ENCODE data around the gene TOR2A. TPM values are rescaled to one million over a fixed set of nuclear protein-coding genes. Genes with fewer than 3 reads are reported as not detected.
"Not testable (repeated sequence)": the region's sequence is repeated elsewhere in the genome, so short reads cannot be mapped to it uniquely, and the experiment has no call there.

TOR2A gene
- 20.5 TPM for polyA plus RNA-seq (2013, experiment 1 of 2)
- polyA plus RNA-seq (2013, experiment 2 of 2): 17.4 TPM

GRCh38 chr9:127734747-127735529 is at the start of gene TOR2A:
TSS of gene TOR2A (minus strand) at chr9:127735294. CDS start at chr9:127735270, 24 bp downstream.
- Histone ChIP-seq H3K27ac (ENCODE audit: low read depth, low read length, severe bottlenecking) (peak within 1 kb of the TSS; percentile 84), H3K36me3 (ENCODE audit: control insufficient read depth, insufficient read depth, low read length) (peaks cover 9% of the 10 kb centered on the region), H3K9me3 (ENCODE audit: control insufficient read depth, low read length) (no peaks in the 10 kb centered on the region), H3K4me1 (ENCODE audit: control insufficient read depth, insufficient read depth, low read length, poor library complexity, severe bottlenecking) (peaks cover 4% of the 10 kb centered on the region), H3K4me3 (ENCODE audit: extremely low read depth, insufficient read depth, low read length, poor library complexity, severe bottlenecking) (peak within 1 kb of the TSS; percentile 58)
- 0% methylated on average over 64 to 70 of the region's 76 CpGs for WGBS, 2 experiments (ENCODE audit: insufficient coverage in 2 of 2)

DNA sequence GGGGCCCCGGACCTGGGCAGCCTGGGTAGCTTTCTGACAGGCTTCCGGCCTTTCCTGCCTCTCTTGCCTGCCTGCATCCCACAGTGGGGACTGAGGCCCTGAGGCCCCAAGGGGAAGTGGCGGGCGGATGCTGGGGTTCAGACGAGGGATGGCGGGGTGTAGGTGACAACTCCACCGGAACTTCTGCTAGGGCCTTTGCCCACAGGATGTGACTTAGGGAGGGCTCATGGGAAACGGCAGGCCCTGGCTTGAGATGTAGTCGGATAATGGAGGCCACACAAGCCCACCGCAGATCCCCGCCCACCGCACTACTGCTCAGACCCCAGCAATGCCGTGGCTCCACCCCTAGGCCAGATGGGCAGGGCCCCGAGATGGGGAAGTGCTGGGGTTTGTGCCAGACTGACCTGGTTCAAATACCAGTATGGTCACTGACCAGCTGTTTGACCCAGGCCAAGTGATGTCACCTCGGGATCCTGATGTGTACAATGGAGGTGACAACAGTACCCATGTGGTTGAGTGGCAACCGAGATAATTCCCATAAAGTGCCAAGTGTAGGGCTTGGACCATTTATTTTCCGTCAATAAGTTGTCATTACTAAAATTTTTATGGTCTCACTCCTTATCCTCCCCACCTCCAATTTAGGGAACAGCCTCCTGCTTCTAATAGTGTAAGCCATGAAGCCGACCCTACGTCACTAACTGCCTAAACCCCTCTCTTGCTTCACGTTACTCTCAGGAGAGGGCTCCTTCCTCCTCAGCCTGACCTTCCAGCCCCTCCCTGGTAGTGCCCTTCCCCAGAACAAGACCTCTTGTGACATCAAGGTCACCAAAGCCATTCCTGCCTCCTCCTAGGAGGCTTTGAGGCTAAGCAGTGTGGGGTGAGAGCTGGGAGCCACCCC is 48.3 kb upstream of the TOR2A start:
- WGBS, 2 experiments (ENCODE audit: insufficient coverage in 2 of 2): 84 to 91% methylated on average over 13 to 17 of the region's 20 CpGs
- Histone ChIP-seq H3K27ac (ENCODE audit: low read depth, low read length, severe bottlenecking) (no peak overlapping the region), H3K4me1 (ENCODE audit: control insufficient read depth, insufficient read depth, low read length, poor library complexity, severe bottlenecking) (peaks cover 28% of the 10 kb centered on the region), H3K4me3 (ENCODE audit: extremely low read depth, insufficient read depth, low read length, poor library complexity, severe bottlenecking) (no peak overlapping the region), H3K36me3 (ENCODE audit: control insufficient read depth, insufficient read depth, low read length) (peaks cover 17% of the 10 kb centered on the region), H3K9me3 (ENCODE audit: control insufficient read depth, low read length) (no peaks in the 10 kb centered on the region)

DNA sequence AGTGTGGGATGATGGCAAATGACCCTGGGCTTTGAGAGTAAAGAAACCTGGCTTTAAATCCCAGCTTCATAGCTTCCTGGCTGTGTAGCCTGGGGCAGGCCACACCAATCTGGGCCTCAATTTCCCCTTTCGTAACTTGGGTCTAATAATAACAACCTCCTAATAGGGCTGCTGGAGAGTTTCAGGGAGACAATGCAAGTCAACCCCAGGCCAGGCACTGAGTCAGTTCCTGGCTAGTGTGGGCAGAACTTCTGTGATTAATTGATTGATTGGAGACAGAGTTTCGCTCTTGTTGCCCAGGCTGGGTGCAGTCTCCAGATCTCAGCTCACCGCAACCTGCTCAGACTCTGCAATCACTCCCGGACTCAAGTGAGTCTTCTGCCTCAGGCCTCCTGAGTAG is 46.7 kb upstream of the TOR2A start:
- WGBS, 2 experiments (ENCODE audit: insufficient coverage in 2 of 2): 94 to 97% methylated on average over 2 to 3 of the region's 4 CpGs
- Histone ChIP-seq H3K4me1 (ENCODE audit: control insufficient read depth, insufficient read depth, low read length, poor library complexity, severe bottlenecking) (peaks cover 15% of the 10 kb centered on the region), H3K9me3 (ENCODE audit: control insufficient read depth, low read length) (no peaks in the 10 kb centered on the region), H3K4me3 (ENCODE audit: extremely low read depth, insufficient read depth, low read length, poor library complexity, severe bottlenecking) (no peak overlapping the region), H3K27ac (ENCODE audit: low read depth, low read length, severe bottlenecking) (no peak overlapping the region), H3K36me3 (ENCODE audit: control insufficient read depth, insufficient read depth, low read length) (peaks cover 2% of the 10 kb centered on the region)

- H3K27ac ChIP-seq (ENCODE audit: low read depth, low read length, severe bottlenecking); H3K36me3 ChIP-seq (ENCODE audit: control insufficient read depth, insufficient read depth, low read length); H3K9me3 ChIP-seq (ENCODE audit: control insufficient read depth, low read length); H3K4me3 ChIP-seq (ENCODE audit: extremely low read depth, insufficient read depth, low read length, poor library complexity, severe bottlenecking): not testable (repeated sequence)
- H3K4me1 ChIP-seq (ENCODE audit: control insufficient read depth, insufficient read depth, low read length, poor library complexity, severe bottlenecking): peaks cover 23% of the 10 kb centered on the region
- WGBS, 2 experiments (ENCODE audit: insufficient coverage in 2 of 2): 98 to 100% methylated on average over 4 to 5 of the region's 9 CpGs
Measured at GRCh38 chr9:127780909-127781308, 45.8 kb upstream of the TOR2A start.

DNA sequence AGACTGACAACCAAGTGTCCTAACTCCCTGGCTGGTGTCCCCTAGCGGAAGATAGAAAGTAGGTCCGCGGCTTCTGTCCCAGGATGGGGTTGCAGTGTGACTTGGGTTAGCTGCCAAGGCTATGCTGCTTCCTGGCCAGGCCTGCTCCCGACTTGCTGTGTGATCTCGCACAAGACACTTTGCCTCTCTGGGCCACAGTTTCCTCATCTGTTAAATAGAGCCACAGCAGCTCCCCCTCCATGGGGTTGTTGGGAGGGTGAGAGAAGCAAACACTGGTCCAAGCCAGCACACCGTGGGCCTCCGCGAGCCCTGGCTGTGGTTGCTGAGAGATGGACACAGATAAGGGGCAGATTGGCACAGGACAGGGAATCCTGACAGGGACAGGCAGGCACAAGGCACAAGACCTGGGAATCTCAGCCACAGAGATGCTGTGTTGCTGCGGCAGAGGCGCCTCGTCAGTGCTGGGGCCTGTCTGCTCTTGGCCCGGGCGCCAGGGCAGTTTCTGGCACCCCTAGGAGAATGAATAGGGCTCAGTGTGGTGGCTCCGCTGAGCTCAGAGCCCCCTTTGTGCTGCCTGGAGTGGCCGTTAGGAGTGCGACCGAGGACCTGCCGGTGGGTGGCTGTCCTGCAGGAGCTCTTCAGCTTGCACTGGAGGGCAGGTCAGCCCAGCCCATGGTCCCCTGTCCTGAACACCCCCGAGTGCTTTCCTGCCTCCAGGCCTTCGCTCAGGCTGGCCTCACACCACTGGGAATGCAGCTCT is 45.2 kb upstream of the TOR2A start:
- Histone ChIP-seq H3K36me3 (ENCODE audit: control insufficient read depth, insufficient read depth, low read length) (no peaks in the 10 kb centered on the region), H3K27ac (ENCODE audit: low read depth, low read length, severe bottlenecking) (no peak overlapping the region), H3K9me3 (ENCODE audit: control insufficient read depth, low read length) (no peaks in the 10 kb centered on the region), H3K4me3 (ENCODE audit: extremely low read depth, insufficient read depth, low read length, poor library complexity, severe bottlenecking) (no peak overlapping the region), H3K4me1 (ENCODE audit: control insufficient read depth, insufficient read depth, low read length, poor library complexity, severe bottlenecking) (peaks cover 23% of the 10 kb centered on the region)
- WGBS, 2 experiments (ENCODE audit: insufficient coverage in 2 of 2): 78 to 82% methylated on average over 17 to 19 of the region's 20 CpGs

GRCh38 chr9:127779136-127779981 is 44.3 kb upstream of the TOR2A start:
- WGBS, 2 experiments (ENCODE audit: insufficient coverage in 2 of 2): 88 to 95% methylated on average over 13 to 14 of the region's 17 CpGs

DNA sequence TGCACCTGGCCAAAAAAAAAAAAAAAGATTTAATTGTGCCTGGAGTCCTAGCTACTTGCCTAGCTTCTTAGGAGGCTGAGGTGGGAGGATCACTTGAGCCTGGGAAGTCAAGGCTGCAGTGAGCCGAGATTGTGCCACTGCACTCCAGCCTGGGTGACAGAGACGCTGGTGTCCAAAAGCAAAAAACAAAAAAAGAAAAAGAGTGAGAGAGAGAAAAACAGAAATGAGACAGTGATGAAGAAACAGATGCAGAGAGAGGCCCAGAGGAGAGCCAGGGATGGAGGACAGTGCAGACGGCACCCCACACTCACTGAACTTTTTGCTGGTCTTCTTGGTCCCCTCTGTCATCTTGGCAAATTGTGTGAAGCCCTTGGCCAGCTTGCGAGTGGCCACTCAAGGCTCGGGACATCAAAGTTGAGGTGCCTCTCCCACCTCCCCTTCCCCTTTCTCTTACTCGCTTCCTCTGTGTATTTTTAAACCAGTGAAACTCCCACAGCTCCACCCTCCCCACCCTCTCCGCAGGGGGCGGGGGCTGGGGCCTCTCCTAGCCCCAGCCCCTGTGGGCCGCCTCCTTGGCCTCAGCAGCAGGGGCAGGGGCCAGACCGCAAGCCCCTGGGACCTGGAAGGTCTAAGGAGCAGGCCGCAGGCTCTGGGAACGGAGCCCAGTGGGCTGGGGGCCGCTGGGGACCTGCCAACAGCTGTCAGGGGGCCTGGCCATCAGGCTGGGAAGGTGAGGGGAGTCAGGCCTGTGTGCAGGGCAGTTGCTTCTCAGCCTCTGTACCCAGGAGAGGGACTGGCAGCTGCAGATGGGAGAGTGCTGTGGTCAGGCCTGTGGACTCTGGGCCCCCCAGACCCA is 43.4 kb upstream of the TOR2A start, which contains the start of gene SH2D3C:
SH2D3C (minus strand) TSS at position 387 of the 856 bp plus-strand sequence; CDS start at position 348, 39 bp downstream.
- H3K9me3 ChIP-seq (ENCODE audit: control insufficient read depth, low read length): no peaks in the 10 kb centered on the region
- H3K4me1 ChIP-seq (ENCODE audit: control insufficient read depth, insufficient read depth, low read length, poor library complexity, severe bottlenecking): peaks cover 23% of the 10 kb centered on the region
- WGBS, 2 experiments (ENCODE audit: insufficient coverage in 2 of 2): 79 to 81% methylated on average over 6 to 11 of the region's 13 CpGs
- no peak within 1 kb of the TSS for H3K4me3 ChIP-seq (ENCODE audit: extremely low read depth, insufficient read depth, low read length, poor library complexity, severe bottlenecking)
- H3K36me3 ChIP-seq (ENCODE audit: control insufficient read depth, insufficient read depth, low read length): no peaks in the 10 kb centered on the region
- H3K27ac ChIP-seq (ENCODE audit: low read depth, low read length, severe bottlenecking): no peak within 1 kb of the TSS

More at GRCh38 chr9:127779136-127779981, 44.3 kb upstream of the TOR2A start:
- H3K36me3 ChIP-seq (ENCODE audit: control insufficient read depth, insufficient read depth, low read length): no peaks in the 10 kb centered on the region
- no peak overlapping the region for H3K4me3 ChIP-seq (ENCODE audit: extremely low read depth, insufficient read depth, low read length, poor library complexity, severe bottlenecking)
- no peaks in the 10 kb centered on the region for H3K9me3 ChIP-seq (ENCODE audit: control insufficient read depth, low read length)
- no peak overlapping the region for H3K27ac ChIP-seq (ENCODE audit: low read depth, low read length, severe bottlenecking)
- H3K4me1 ChIP-seq (ENCODE audit: control insufficient read depth, insufficient read depth, low read length, poor library complexity, severe bottlenecking): peaks cover 23% of the 10 kb centered on the region

GRCh38 chr9:127777368-127777980 is 42.4 kb upstream of the TOR2A start:
- Histone ChIP-seq H3K27ac (ENCODE audit: low read depth, low read length, severe bottlenecking) (no peak overlapping the region), H3K36me3 (ENCODE audit: control insufficient read depth, insufficient read depth, low read length) (no peaks in the 10 kb centered on the region), H3K9me3 (ENCODE audit: control insufficient read depth, low read length) (no peaks in the 10 kb centered on the region), H3K4me3 (ENCODE audit: extremely low read depth, insufficient read depth, low read length, poor library complexity, severe bottlenecking) (no peak overlapping the region), H3K4me1 (ENCODE audit: control insufficient read depth, insufficient read depth, low read length, poor library complexity, severe bottlenecking) (peaks cover 18% of the 10 kb centered on the region)
- WGBS, 2 experiments (ENCODE audit: insufficient coverage in 2 of 2): 94 to 96% methylated on average over 12 to 14 of the region's 18 CpGs

- H3K27ac ChIP-seq (ENCODE audit: low read depth, low read length, severe bottlenecking): no peak overlapping the region
- no peak overlapping the region for H3K4me3 ChIP-seq (ENCODE audit: extremely low read depth, insufficient read depth, low read length, poor library complexity, severe bottlenecking)
- WGBS, 2 experiments (ENCODE audit: insufficient coverage in 2 of 2): 86 to 89% methylated on average over 5 of the region's 5 CpGs
- H3K36me3 ChIP-seq (ENCODE audit: control insufficient read depth, insufficient read depth, low read length): no peaks in the 10 kb centered on the region
- H3K4me1 ChIP-seq (ENCODE audit: control insufficient read depth, insufficient read depth, low read length, poor library complexity, severe bottlenecking): peaks cover 17% of the 10 kb centered on the region
- no peaks in the 10 kb centered on the region for H3K9me3 ChIP-seq (ENCODE audit: control insufficient read depth, low read length)
Measured at GRCh38 chr9:127776924-127777289, 41.8 kb upstream of the TOR2A start.

All from mesodermal cell (in vitro differentiated cells).